K562 (cell line): ENCODE data around the gene FKBP7.

Source experiments
- CBFA2T2 ChIP-seq: fragments of 450-650 bp; conservative IDR thresholded peaks from 2 replicates; pipeline ENCODE4 v1.6.1; 2017; ENCODE audit warnings: mild to moderate bottlenecking
- EP300 ChIP-seq: IDR thresholded peaks from 2 replicates; pipeline ENCODE4 v1.6.1; 2012; ENCODE audit warnings: low read length, improper control_type of control experiment
- ETV6 ChIP-seq, 3 experiments: fragments of 150-350 bp in 1 of 3; sonication (generic) in 1 of 3; formaldehyde crosslinking in 1 of 3; IDR thresholded peaks; 2 replicates each; pipeline versions ENCODE4 v1.6.1 to v1.8.0; 2014 to 2022; ENCODE audit warnings: borderline replicate concordance in 2 of 3, low read depth in 2 of 3, antibody characterized with exemption in 1 of 3, low read length in 1 of 3, mild to moderate bottlenecking in 1 of 3, missing genetic modification reagents in 1 of 3
- TAF1 ChIP-seq: IDR thresholded peaks from 2 replicates; pipeline ENCODE4 v1.6.1; 2011; ENCODE audit warnings: mild to moderate bottlenecking, low read length, moderate library complexity; ENCODE audit not compliant: insufficient read depth, control insufficient read depth, severe bottlenecking; ENCODE audit errors: extremely low read depth
- ZNF79 ChIP-seq: fragments of 250-450 bp; sonication (Bioruptor Pico); IDR thresholded peaks from 2 replicates; pipeline ENCODE4 v1.4.0; 2020; ENCODE audit warnings: low read depth, mild to moderate bottlenecking, moderate library complexity

DNA sequence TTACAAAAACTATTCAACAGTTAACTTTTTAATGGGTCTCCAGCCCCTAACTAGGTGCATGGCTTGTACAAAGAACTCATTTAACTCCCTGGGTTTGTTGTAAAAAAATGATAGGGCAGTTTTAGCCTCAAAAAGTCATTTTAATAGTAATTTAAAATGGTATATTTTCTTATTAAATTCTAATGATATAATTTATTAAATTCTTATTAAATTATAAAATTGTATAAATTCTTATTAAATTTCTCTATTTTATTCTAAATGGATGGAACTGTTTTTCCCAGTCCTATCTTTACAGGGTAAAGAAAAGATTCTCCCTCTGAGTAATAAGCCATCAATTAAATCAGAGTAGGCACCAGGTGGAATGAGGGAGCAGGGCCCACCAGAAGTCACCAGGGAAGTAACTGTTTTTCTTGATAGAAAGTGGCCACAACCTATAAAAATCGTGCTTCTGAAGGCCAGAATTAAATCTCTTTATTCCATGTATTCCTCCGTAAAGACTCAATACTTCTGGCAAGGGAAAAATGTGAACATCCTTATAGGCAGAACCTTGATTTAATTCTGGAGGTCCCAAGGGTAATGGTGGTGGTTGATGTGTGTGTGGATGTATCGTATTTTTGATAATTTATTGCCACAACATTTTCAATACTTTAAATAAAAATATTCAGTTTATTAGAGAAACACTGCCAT lies 814 bp downstream of the FKBP7 start:
- TF ChIP-seq EP300 (no peak), ZNF79 (CRISPR knock-in tag) (no peak), ETV6 (IDR thresholded peaks at IDR 0.05; ENCODE audit: borderline replicate concordance in 1 of 2, low read depth in 2 of 2, low read length in 1 of 2) (no peak), ETV6 (CRISPR knock-in tag; IDR thresholded peaks at IDR 0.05; ENCODE audit: borderline replicate concordance) (no peak), CBFA2T2 (no peak), TAF1 (no peak)
